A549 (cell line): ENCODE data around the gene USP24. TPM values are rescaled to one million over a fixed set of nuclear protein-coding genes. Genes with fewer than 3 reads are reported as not detected.

ENCODE experiments used
- ATAC-seq, 2 experiments: fragments of 200-7000 bp in 1 of 2; fragments of >200 bp in 1 of 2; cut with Nextera tagmentation in 1 of 2; cut with Tn5 transposase in 1 of 2; 3 replicates each; pipeline versions ENCODE4 v1.8.0 to v1.9.1; 2018 to 2020; ENCODE audit warnings: mild to moderate bottlenecking in 1 of 2, moderate library complexity in 1 of 2
- CTCF ChIA-PET: fragments of 300-600 bp; sonication (Branson Sonifier 250); formaldehyde crosslinking; extraction: SDS; loops from one replicate; lab custom pipeline; 2021; ENCODE audit warnings: antibody characterized with exemption, inconsistent platforms; lab: Yijun Ruan, JAX
- POLR2A ChIA-PET: fragments of 350-600 bp; formaldehyde crosslinking; extraction: SDS; loops from one replicate; lab custom pipeline; 2021; ENCODE audit warnings: antibody characterized with exemption, inconsistent platforms; lab: Yijun Ruan, JAX
- DNase-seq, 2 experiments: peaks; one replicate each; pipeline versions ENCODE4 v3.0.0 to v3.0.0-alpha.2; 2011 to 2016; ENCODE audit warnings: low read depth in 1 of 2, low spot score in 1 of 2
- FAIRE-seq: peaks from 2 replicates; lab custom pipeline; 2011; peaks lifted over from hg19 to GRCh38; lab: Jason Lieb, UNC
- H3K27ac ChIP-seq, 2 experiments: fragments of >200 bp; sonication (Bioruptor Twin); formaldehyde crosslinking; 3 replicates each; pipeline ENCODE4 v1.5.1; 2016 to 2017
- H3K4me1 ChIP-seq: fragments of >200 bp; sonication (Bioruptor Twin); formaldehyde crosslinking; 3 replicates; pipeline ENCODE4 v1.6.1; 2016
- H3K4me2 ChIP-seq: fragments of >200 bp; sonication (Bioruptor Twin); formaldehyde crosslinking; 3 replicates; pipeline ENCODE4 v1.6.1; 2016
- H3K4me3 ChIP-seq: fragments of >200 bp; sonication (Bioruptor Twin); formaldehyde crosslinking; 3 replicates; pipeline ENCODE4 v1.5.1; 2016
- H3K9me3 ChIP-seq: fragments of >200 bp; sonication (Bioruptor Twin); formaldehyde crosslinking; 3 replicates; pipeline ENCODE4 v1.6.1; 2016
- ATOH8 ChIP-seq: fragments of 250-450 bp; sonication (Bioruptor Pico); IDR thresholded peaks from 2 replicates; pipeline ENCODE4 v1.5.0; 2020; ENCODE audit warnings: low read depth, mild to moderate bottlenecking, moderate library complexity
- BCL3 ChIP-seq: fragments of >200 bp; sonication (Bioruptor Twin); formaldehyde crosslinking; IDR thresholded peaks from 3 replicates; pipeline ENCODE4 v1.6.1; 2016
- CBX2 ChIP-seq: fragments of 200-600 bp; sonication (generic); IDR thresholded peaks from 2 replicates; pipeline ENCODE4 v1.6.1; 2016; ENCODE audit warnings: low read depth, mild to moderate bottlenecking, borderline replicate concordance
- CEBPB ChIP-seq, 2 experiments: fragments of >200 bp in 1 of 2; sonication (Bioruptor Twin) in 1 of 2; formaldehyde crosslinking in 1 of 2; IDR thresholded peaks; 2 replicates each; pipeline ENCODE4 v1.6.1; 2012 to 2016
- E2F6 ChIP-seq: IDR thresholded peaks from 2 replicates; pipeline ENCODE4 v1.6.1; 2012; ENCODE audit warnings: low read depth, borderline replicate concordance
- EHF ChIP-seq: fragments of 250-450 bp; sonication (Bioruptor Pico); IDR thresholded peaks from 2 replicates; pipeline ENCODE4 v1.5.0; 2020; ENCODE audit warnings: mild to moderate bottlenecking
- EHMT2 ChIP-seq: fragments of 200-600 bp; sonication (generic); IDR thresholded peaks from 2 replicates; pipeline ENCODE4 v1.6.1; 2016; ENCODE audit warnings: antibody characterized with exemption, low read depth, mild to moderate bottlenecking, moderate library complexity
- HOXB13 ChIP-seq: fragments of 250-450 bp; sonication (Bioruptor Pico); IDR thresholded peaks from 2 replicates; pipeline ENCODE4 v1.5.0; 2020; ENCODE audit warnings: low read depth, mild to moderate bottlenecking, moderate library complexity
- MAX ChIP-seq: IDR thresholded peaks from 2 replicates; pipeline ENCODE4 v1.6.1; 2012
- MYC ChIP-seq: IDR thresholded peaks from 2 replicates; pipeline ENCODE4 v1.6.1; 2012; ENCODE audit warnings: mild to moderate bottlenecking, inconsistent platforms, low read length, improper control_type of control experiment, borderline replicate concordance
- NPAS2 ChIP-seq: fragments of 250-450 bp; sonication (Bioruptor Pico); IDR thresholded peaks from 2 replicates; pipeline ENCODE4 v1.8.0; 2022; ENCODE audit warnings: mild to moderate bottlenecking, moderate library complexity, borderline replicate concordance
- PHF8 ChIP-seq: fragments of 200-600 bp; sonication (generic); IDR thresholded peaks from 2 replicates; pipeline ENCODE4 v1.6.1; 2016; ENCODE audit warnings: low read depth, mild to moderate bottlenecking, antibody characterized with exemption, moderate library complexity, borderline replicate concordance
- RCOR1 ChIP-seq: fragments of 150-350 bp; IDR thresholded peaks from 2 replicates; pipeline ENCODE4 v1.6.1; 2014; ENCODE audit warnings: antibody characterized with exemption, low read length, low read depth
- REST ChIP-seq: fragments of 200-600 bp; sonication (generic); IDR thresholded peaks from 2 replicates; pipeline ENCODE4 v1.6.1; 2016; ENCODE audit warnings: antibody characterized with exemption, mild to moderate bottlenecking, moderate library complexity
- SMC3 ChIP-seq: fragments of >200 bp; sonication (Bioruptor Twin); formaldehyde crosslinking; IDR thresholded peaks from 3 replicates; pipeline ENCODE4 v1.6.1; 2018; ENCODE audit warnings: inconsistent platforms
- ZSCAN20 ChIP-seq: fragments of 250-450 bp; sonication (Bioruptor Pico); IDR thresholded peaks from 2 replicates; pipeline ENCODE4 v1.8.0; 2022; ENCODE audit warnings: mild to moderate bottlenecking, moderate library complexity
- WGBS: methylation state at CpG from one replicate; pipeline ENCODE4 v1.1.6; 2017; ENCODE audit errors: missing lambda C conversion rate; 5-methylcytosine and 5-hydroxymethylcytosine counted together
- polyA plus RNA-seq, 4 experiments: library from polyadenylated mRNA; depleted of rRNA in 3 of 4; stranded (reverse); fragments of >200 nt; fragmentation: RNase III in 1 of 4; extraction: RNeasy Plus Mini Kit Qiagen cat#74134 plus additional on column Dnase treatment in 1 of 4; gene quantifications; 2 replicates in 3 of 4; 3 replicates in 1 of 4; pipeline ENCODE4 v1.2.3, GENCODE V29; 2011 to 2017

The USP24 gene
- polyA plus RNA-seq, 2 of the 4 experiments (the other 2 are of a cell fraction), result 14.7 to 21.7 TPM

GRCh38 chr1:55195521-55196233 lies 19.5 kb downstream of the USP24 start:
- WGBS, result 93% methylated on average over 3 of the region's 3 CpGs
- no peak for FAIRE-seq
- POLR2A ChIA-PET, result no interaction called here
- DNase-seq, result no peak
- Histone ChIP-seq H3K4me3 (no peak overlapping the region), H3K4me1 (peaks cover 23% of the 10 kb centered on the region; the same call in 2 of the 3 replicates), H3K27ac (no peak overlapping the region), H3K4me2 (peak overlapping the region; percentile 28; the same call in 1 of the 3 replicates), H3K9me3 (no peaks in the 10 kb centered on the region)
- ATAC-seq, result no peak
- TF ChIP-seq CBX2 (no peak), CEBPB (IDR thresholded peaks at IDR 0.05) (peak; percentile 32 to 37; a peak in 2 of 4 replicates)
- CTCF ChIA-PET, result interaction anchor here (1.4 kb wide), 1 partner anchor 29 kb away, joined by 3 read pairs; no protein-coding TSS in a partner anchor

- FAIRE-seq, result no peak
- CTCF ChIA-PET, result interaction anchor here (0.7 to 1.4 kb wide), 2 partner anchors 12 to 28 kb away, joined by 3 read pairs; no protein-coding TSS in a partner anchor
These were observed 20.3 kb downstream of the USP24 start for GRCh38 chr1:55194851-55195250.

More at GRCh38 chr1:55194851-55195250, 20.3 kb downstream of the USP24 start:
- ATAC-seq (no peak), DNase-seq (no peak)
- H3K9me3 ChIP-seq, result no peaks in the 10 kb centered on the region
- H3K4me3 ChIP-seq, result no peak overlapping the region
- TF ChIP-seq E2F6 (no peak), EHF (CRISPR knock-in tag) (no peak), SMC3 (no peak), ZSCAN20 (CRISPR knock-in tag) (no peak), NPAS2 (no peak), CBX2 (no peak), MYC (no peak), ATOH8 (no peak), REST (no peak), RCOR1 (no peak), EHMT2 (no peak), PHF8 (no peak), HOXB13 (CRISPR knock-in tag) (no peak), MAX (no peak), BCL3 (no peak)
- H3K27ac ChIP-seq, result no peak overlapping the region
- H3K4me2 ChIP-seq, result no peak overlapping the region
- WGBS, result 93% methylated on average over 3 of the region's 3 CpGs
- POLR2A ChIA-PET, result no interaction called here
- H3K4me1 ChIP-seq, result peaks cover 23% of the 10 kb centered on the region; the same call in 2 of the 3 replicates
